ENCODE results near the gene CABP1.

DNA sequence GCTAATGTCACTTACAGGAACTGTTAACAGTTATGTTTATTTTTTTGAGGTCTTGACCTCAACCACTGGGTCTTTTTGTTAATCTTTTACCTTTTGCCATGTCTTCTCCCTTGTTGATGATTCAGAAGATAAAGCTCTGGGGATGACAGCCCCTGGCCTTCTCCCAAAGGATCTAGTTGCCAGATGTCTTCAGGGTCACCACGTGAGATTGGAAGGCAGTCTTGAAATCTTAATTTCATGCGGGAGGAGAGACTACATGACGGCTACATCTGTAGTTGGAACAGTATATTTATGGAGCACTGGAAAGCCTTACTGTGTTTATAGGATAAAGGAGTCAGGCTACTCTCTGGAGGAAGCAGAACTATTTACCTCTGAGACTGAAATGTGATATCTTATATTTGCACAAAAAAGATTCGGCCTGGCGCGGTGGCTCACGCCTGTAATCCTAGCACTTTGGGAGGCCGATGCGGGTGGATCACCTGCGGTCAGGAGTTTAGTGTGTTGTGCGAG is 52.2 kb downstream of the CABP1 start:
- TF ChIP-seq ZBTB33 (IDR thresholded peaks at IDR 0.05) (no peak), CTCF (IDR thresholded peaks at IDR 0.05 in 2 of 3, conservative IDR thresholded peaks at IDR 0.05 in 1 of 3; ENCODE audit: control insufficient read depth in 2 of 3, extremely low read depth in 1 of 3, insufficient read depth in 1 of 3, low read depth in 3 of 3, low read length in 3 of 3) (no peak), TAF1 (IDR thresholded peaks at IDR 0.05; ENCODE audit: borderline replicate concordance, low read depth, low read length) (no peak)
